ENCODE measurements around the gene TNFRSF13B.

GRCh38 chr17:17020821-17021193, 48.9 kb upstream of the TNFRSF13B start:
- TF ChIP-seq, protein P1, sequence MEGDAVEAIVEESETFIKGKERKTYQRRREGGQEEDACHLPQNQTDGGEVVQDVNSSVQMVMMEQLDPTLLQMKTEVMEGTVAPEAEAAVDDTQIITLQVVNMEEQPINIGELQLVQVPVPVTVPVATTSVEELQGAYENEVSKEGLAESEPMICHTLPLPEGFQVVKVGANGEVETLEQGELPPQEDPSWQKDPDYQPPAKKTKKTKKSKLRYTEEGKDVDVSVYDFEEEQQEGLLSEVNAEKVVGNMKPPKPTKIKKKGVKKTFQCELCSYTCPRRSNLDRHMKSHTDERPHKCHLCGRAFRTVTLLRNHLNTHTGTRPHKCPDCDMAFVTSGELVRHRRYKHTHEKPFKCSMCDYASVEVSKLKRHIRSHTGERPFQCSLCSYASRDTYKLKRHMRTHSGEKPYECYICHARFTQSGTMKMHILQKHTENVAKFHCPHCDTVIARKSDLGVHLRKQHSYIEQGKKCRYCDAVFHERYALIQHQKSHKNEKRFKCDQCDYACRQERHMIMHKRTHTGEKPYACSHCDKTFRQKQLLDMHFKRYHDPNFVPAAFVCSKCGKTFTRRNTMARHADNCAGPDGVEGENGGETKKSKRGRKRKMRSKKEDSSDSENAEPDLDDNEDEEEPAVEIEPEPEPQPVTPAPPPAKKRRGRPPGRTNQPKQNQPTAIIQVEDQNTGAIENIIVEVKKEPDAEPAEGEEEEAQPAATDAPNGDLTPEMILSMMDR (IDR thresholded peaks at IDR 0.05; ENCODE audit: low read depth, low read length): no peak
- no peak for TF ChIP-seq POLR2A (IDR thresholded peaks at IDR 0.05; ENCODE audit: extremely low read depth, insufficient read length)
